ENCODE results near the gene PALM2AKAP2. TPM values are rescaled to one million over a fixed set of nuclear protein-coding genes. Genes with fewer than 3 reads are reported as not detected.

The PALM2AKAP2 gene
- total and polyA plus RNA-seq, 9 of the 15 experiments (the other 6 are each of a cell fraction or from before 2014, with no cell fraction given), result not detected

DNA sequence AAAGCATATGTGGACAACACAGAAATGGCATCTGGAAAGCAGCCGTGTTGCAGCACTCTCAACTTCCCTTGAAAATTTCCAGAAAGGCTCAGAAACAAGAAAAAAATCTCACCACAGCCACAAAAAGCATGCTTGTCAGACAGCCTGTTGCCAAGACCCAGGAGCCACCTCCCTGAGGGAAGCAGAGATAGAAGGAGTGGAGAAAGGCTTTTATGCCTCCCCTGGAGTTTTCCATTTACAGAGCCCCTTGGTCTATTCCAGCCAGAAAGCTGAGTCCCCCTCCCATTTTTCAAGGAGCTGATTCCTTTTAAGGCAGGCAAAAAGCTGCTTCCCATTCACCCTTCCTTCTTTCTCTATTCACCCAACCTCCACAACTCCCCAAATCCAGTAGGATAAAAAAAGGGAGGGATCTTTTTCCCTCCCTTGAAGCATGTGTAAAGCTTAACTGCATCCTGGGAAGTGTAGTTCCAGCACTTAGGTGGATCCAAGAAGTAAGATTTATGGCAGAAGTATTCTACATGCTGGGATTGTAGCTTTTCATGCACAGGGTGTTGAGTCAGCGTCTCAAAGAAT, 37.1 kb upstream of the PALM2AKAP2 start (continued):
- TF ChIP-seq, protein P1, sequence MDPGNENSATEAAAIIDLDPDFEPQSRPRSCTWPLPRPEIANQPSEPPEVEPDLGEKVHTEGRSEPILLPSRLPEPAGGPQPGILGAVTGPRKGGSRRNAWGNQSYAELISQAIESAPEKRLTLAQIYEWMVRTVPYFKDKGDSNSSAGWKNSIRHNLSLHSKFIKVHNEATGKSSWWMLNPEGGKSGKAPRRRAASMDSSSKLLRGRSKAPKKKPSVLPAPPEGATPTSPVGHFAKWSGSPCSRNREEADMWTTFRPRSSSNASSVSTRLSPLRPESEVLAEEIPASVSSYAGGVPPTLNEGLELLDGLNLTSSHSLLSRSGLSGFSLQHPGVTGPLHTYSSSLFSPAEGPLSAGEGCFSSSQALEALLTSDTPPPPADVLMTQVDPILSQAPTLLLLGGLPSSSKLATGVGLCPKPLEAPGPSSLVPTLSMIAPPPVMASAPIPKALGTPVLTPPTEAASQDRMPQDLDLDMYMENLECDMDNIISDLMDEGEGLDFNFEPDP (CRISPR knock-in tag; IDR thresholded peaks at IDR 0.05), result no peak
- no peak for TF ChIP-seq PTRF (tag; IDR thresholded peaks at IDR 0.05)
- no peak for TF ChIP-seq ZNF232 (CRISPR knock-in tag; IDR thresholded peaks at IDR 0.05)
- TF ChIP-seq, protein P2, sequence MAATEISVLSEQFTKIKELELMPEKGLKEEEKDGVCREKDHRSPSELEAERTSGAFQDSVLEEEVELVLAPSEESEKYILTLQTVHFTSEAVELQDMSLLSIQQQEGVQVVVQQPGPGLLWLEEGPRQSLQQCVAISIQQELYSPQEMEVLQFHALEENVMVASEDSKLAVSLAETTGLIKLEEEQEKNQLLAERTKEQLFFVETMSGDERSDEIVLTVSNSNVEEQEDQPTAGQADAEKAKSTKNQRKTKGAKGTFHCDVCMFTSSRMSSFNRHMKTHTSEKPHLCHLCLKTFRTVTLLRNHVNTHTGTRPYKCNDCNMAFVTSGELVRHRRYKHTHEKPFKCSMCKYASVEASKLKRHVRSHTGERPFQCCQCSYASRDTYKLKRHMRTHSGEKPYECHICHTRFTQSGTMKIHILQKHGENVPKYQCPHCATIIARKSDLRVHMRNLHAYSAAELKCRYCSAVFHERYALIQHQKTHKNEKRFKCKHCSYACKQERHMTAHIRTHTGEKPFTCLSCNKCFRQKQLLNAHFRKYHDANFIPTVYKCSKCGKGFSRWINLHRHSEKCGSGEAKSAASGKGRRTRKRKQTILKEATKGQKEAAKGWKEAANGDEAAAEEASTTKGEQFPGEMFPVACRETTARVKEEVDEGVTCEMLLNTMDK (IDR thresholded peaks at IDR 0.05; ENCODE audit: borderline replicate concordance, insufficient read depth, low read depth, low read length, poor library complexity, severe bottlenecking), result no peak
- no peak for TF ChIP-seq ZNF23 (CRISPR knock-in tag; IDR thresholded peaks at IDR 0.05)
- no peak for TF ChIP-seq ZNF717 (CRISPR knock-in tag; IDR thresholded peaks at IDR 0.05)
- TF ChIP-seq KLF1 (tag; IDR thresholded peaks at IDR 0.05), result no peak
- TF ChIP-seq DPF2 (IDR thresholded peaks at IDR 0.05), result no peak
- TF ChIP-seq FUS (optimal IDR thresholded peaks at IDR 0.05; ENCODE audit: low read depth, low read length), result no peak
- no peak for TF ChIP-seq ZKSCAN8 (CRISPR knock-in tag; IDR thresholded peaks at IDR 0.05)

Data from K562 (cell line).